NK-92 treated with Interleukin-12 subunit alpha and Interleukin-12 subunit beta, amount 100 ng/mL, for 24 hours (cell line): ENCODE results near the gene UTP20.
"Not testable (repeated sequence)": the region's sequence is repeated elsewhere in the genome, so short reads cannot be mapped to it uniquely, and the experiment has no call there.

Experiments used
- DNase-seq: peaks from one replicate; lab custom pipeline; 2025; lab: John Stamatoyannopoulos, UW

Gene UTP20

GRCh38 chr12:101327051-101327450 lies 47.1 kb downstream of the UTP20 start:
- DNase-seq, result no peak

GRCh38 chr12:101327546-101327945 lies 47.6 kb downstream of the UTP20 start:
- no peak for DNase-seq

GRCh38 chr12:101328917-101329316 lies 49.0 kb downstream of the UTP20 start:
- no peak for DNase-seq

GRCh38 chr12:101330631-101331030 lies 50.7 kb downstream of the UTP20 start:
- no peak for DNase-seq

- DNase-seq, result no peak
These were observed 56.5 kb downstream of the UTP20 start for GRCh38 chr12:101336437-101336836.

GRCh38 chr12:101338087-101338486 lies 58.2 kb downstream of the UTP20 start:
- no peak for DNase-seq

- DNase-seq, result no peak
These were observed 64.0 kb downstream of the UTP20 start for GRCh38 chr12:101343893-101344292.

- no peak for DNase-seq
These were observed 71.8 kb downstream of the UTP20 start for GRCh38 chr12:101351682-101352081.

GRCh38 chr12:101356794-101357193 lies 76.9 kb downstream of the UTP20 start:
- no peak for DNase-seq

- DNase-seq, result no peak
These were observed 81.5 kb downstream of the UTP20 start for GRCh38 chr12:101361455-101361854.

- no peak for DNase-seq
These were observed 88.1 kb downstream of the UTP20 start for GRCh38 chr12:101368016-101368415.

GRCh38 chr12:101372431-101372830 lies 92.5 kb downstream of the UTP20 start:
- DNase-seq, result no peak

GRCh38 chr12:101375573-101375972 lies 95.7 kb downstream of the UTP20 start:
- no peak for DNase-seq

GRCh38 chr12:101379149-101379548 lies 99.2 kb downstream of the UTP20 start:
- no peak for DNase-seq

- DNase-seq, result not testable (repeated sequence)
These were observed 111.3 kb downstream of the UTP20 start for GRCh38 chr12:101391181-101391580.

- DNase-seq, result no peak
These were observed 127.1 kb downstream of the UTP20 start for GRCh38 chr12:101407049-101407435.

- DNase-seq, result peak; percentile 43
These were observed 127.8 kb downstream of the UTP20 start, which contains the start of gene ARL1 for GRCh38 chr12:101407436-101408345. TSS of gene ARL1 (minus strand) at chr12:101407772. CDS start at chr12:101407645, 127 bp downstream.

- not testable (repeated sequence) for DNase-seq
These were observed 130.3 kb downstream of the UTP20 start for GRCh38 chr12:101410169-101410568.

GRCh38 chr12:101414533-101415119 lies 134.7 kb downstream of the UTP20 start:
- no peak for DNase-seq

- DNase-seq, result no peak
These were observed 135.3 kb downstream of the UTP20 start for GRCh38 chr12:101415228-101415627.

- DNase-seq, result not testable (repeated sequence)
These were observed 142.2 kb downstream of the UTP20 start for GRCh38 chr12:101422066-101422465.

GRCh38 chr12:101424620-101425019 lies 144.7 kb downstream of the UTP20 start:
- DNase-seq, result no peak

GRCh38 chr12:101430456-101430855 lies 150.6 kb downstream of the UTP20 start:
- no peak for DNase-seq
